GM20000 (cell line): ENCODE measurements around the gene KCNIP4.

Experiments used
- DNase-seq: peaks from one replicate; pipeline ENCODE4 v3.0.0; 2012; ENCODE audit warnings: low spot score
- TF ChIP-seq, protein P1 (sequence below): IDR thresholded peaks from 2 replicates; pipeline ENCODE4 v1.5.1; 2012; ENCODE audit warnings: mild to moderate bottlenecking, control low read depth; ENCODE audit errors: extremely low read depth, missing control alignments

KCNIP4 gene

DNA sequence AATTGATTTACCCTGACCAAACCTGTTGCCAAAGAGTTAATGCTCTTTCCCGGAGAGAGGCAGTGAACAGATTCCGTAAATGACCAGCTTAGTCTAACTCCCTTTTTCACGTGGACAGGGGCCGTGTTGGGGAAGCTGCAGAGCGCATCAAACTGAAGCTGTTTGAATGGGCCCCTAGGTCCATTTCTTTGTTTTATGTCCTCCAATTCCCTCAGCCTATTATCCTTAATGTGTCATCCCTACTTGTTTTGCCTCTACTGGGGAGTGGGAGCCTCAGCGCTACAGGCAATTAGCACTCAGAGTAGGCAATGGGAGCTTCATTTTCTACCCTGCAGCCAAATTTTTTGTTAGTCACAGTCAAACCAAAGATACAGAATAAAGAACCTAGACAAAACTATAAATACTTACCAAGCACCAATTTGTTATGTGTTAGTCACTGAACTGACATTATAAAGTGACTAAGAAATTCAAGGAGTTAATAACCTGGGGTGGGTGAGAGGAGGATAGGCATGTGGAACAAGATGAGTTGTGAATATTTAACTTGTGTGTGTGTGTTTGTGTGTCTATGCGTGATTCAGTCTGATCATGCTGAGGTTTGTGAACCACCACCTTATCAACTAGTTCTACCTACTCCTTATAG is 830.9 kb downstream of the KCNIP4 start:
- TF ChIP-seq, protein P1, sequence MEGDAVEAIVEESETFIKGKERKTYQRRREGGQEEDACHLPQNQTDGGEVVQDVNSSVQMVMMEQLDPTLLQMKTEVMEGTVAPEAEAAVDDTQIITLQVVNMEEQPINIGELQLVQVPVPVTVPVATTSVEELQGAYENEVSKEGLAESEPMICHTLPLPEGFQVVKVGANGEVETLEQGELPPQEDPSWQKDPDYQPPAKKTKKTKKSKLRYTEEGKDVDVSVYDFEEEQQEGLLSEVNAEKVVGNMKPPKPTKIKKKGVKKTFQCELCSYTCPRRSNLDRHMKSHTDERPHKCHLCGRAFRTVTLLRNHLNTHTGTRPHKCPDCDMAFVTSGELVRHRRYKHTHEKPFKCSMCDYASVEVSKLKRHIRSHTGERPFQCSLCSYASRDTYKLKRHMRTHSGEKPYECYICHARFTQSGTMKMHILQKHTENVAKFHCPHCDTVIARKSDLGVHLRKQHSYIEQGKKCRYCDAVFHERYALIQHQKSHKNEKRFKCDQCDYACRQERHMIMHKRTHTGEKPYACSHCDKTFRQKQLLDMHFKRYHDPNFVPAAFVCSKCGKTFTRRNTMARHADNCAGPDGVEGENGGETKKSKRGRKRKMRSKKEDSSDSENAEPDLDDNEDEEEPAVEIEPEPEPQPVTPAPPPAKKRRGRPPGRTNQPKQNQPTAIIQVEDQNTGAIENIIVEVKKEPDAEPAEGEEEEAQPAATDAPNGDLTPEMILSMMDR: no peak
- DNase-seq: no peak

DNA sequence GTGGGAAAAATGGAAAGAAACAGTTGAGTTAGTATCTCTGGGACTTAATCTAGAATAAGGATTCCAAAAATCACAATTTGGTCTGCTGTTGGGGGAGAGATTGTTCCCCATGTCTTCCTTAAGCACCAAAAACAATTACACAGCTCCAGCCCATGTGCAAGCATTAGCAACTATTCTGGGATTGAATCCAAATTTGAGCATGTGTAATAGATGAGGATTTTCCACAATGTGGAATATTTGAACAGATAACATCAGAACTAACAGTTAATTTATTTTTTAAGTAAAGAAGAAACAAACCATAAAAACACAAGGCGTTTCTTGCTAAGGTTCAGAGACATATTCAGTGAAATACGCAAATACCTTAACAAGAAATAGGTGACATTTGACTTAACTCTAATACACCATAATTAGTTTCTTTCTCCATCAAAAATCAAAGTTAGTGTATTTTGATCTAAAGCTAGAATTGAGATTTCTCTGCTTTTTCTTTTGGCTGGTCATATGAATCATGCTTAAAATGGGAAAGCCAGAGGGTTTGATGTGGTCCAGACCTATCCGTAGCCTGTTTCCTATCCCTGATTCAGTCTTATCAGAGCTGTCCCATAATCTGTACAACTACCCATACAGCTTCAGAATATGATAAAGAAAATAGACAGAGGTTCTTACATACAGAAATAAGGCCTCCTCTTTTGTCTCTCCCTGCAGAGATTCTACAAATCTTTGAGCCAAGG is 834.9 kb downstream of the KCNIP4 start:
- TF ChIP-seq, protein P1: no peak
- DNase-seq: no peak

DNA sequence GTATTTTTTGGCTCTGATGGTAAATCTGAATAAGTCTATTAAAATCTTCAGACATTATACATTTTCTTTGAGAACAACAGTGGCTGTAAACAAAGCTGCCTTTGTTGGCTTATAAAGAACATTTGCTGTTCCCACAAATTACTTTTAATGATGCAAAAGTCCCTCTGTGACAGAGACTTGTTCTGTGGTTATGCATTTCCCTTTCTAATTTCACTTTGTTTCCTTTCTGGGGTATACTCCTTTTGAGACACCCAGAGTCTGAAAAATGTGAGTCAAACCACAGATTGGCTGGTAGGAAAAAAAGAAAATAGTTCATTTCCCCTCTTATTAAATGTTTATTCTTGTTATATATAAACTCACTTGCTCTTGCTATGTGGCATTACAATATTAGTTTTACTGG is 845.9 kb downstream of the KCNIP4 start:
- TF ChIP-seq, protein P1: no peak
- DNase-seq: no peak

DNA sequence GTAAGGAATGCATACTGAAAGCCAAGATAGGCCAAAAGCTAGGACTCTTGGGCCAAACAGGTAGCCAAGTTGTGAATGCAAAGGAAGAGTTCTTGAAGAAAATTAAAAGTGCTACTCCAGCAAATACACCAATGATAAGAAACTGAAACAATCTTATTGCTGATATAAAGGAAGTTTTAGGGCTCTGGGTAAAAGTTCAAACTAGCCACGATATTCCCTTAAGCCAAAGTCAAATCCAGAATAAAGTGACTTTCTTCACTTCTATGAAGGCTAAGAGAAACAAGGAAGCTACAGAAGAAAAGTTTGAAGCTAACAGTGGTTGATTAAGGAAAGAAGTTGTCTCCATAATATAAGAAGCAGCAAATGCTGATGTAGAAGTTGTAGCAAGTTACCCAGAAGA is 850.7 kb downstream of the KCNIP4 start:
- TF ChIP-seq, protein P1: no peak
- no peak for DNase-seq

DNA sequence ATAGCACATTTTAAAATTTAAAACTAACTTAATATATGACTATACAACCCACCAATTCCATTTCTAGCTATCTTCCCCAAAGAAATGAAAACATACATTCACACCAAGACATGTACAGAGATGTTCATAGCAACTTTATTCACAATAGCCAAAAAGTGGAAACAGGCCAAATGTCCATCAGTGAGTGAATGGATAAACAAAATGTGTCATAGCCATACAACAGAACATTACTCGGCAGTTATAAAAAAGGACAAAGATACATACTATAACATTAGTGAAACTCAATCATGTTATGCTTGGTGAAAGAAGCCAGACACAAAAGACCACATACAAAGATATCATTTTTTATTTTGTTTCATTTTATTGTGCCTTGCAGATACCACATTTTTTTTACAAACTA is 851.5 kb downstream of the KCNIP4 start:
- DNase-seq: no peak
- TF ChIP-seq, protein P1: no peak

DNA sequence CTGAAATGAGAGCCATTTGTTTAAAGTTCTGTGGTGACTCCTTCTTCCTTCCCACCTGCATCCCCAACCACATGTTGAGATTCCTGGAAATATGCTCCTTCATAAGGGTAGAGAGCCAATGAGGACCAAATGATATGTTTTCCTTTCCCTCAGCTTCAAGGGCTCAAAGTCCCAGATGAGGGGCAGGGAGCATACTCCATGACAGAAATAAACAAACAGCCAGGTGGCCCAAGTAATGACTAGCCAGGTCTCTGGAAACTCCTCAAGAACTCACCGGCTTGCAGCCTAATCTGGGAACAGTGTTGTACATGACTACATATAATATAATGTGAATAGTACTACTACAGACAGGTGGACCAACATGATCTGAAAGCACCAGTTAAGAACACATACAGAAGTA is 856.0 kb downstream of the KCNIP4 start:
- DNase-seq: no peak
- TF ChIP-seq, protein P1: no peak

DNA sequence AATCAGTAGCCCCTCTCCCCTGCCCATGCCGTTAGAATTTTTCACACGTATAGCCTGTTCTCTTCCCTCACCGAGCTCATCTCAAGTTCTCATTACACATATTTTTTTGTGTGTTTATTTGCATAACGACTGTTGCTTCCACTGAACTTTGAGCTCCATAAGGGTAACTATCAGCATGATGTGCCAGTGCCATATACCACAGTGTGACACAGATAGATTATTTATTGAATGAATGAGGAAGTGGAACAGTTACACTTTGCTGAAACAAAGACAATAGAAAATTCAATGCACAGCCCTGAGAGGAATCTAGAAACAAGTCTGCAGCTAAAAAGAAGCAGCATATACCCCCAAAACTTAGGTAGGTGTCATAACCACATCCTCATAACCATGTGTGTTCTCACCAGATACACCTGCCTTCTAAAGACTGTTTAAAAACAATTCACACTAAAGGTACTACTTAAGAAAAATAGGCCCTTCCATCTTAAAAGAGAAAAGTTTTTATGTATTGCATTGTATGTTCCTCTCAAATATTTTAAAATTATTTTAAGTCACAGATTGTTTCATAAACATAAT is 858.4 kb downstream of the KCNIP4 start:
- DNase-seq: no peak
- TF ChIP-seq, protein P1: no peak
